Measurements from ENCODE around the gene LRRC74A.

Gene LRRC74A

DNA sequence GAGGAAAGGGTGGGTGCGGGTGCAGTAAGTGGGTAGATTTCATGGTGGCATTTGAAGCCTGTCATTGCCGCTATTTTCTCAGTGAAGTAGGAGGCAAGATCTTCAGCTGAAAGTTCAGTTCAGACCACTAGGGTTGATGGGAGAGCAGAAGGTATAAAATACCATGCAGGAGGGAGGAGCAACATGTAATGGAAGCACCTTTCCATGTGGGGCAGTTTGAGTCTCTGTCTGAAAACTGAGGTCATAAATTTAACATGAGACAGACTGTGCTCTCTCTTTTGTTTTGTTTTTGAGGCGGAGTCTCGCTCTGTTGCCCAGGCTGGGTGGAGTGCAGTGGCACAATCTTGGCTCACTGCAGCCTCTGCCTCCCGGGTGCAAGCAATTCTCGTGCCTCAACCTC lies 22.7 kb downstream of the LRRC74A start:
- Histone ChIP-seq H3F3A (ENCODE audit: control insufficient read depth, insufficient read depth) (no peaks in the 10 kb centered on the region), H3K9me3 (ENCODE audit: control insufficient read depth, insufficient read depth, low read length) (no peaks in the 10 kb centered on the region), H3K36me3 (ENCODE audit: control insufficient read depth, low read length) (no peaks in the 10 kb centered on the region), H3K27ac (ENCODE audit: low read depth, low read length) (no peak overlapping the region), H3K4me3 (ENCODE audit: low read length) (no peak overlapping the region), H3K79me2 (ENCODE audit: control insufficient read depth, low read length) (no peaks in the 10 kb centered on the region), H3K27me3 (ENCODE audit: control insufficient read depth, low read length) (0 out of 2 replicates have a peak, but pooled peaks cover 3% of the 10 kb centered on the region), H3K4me1 (ENCODE audit: control insufficient read depth, low read length) (peaks cover 27% of the 10 kb centered on the region), H3K4me2 (ENCODE audit: low read length) (no peak overlapping the region), H3K9me2 (replicated peaks; ENCODE audit: control insufficient read depth, low read length) (no peaks in the 10 kb centered on the region), H4K20me1 (ENCODE audit: control insufficient read depth, insufficient read depth, low read depth, low read length) (no peaks in the 10 kb centered on the region)
- TF ChIP-seq, protein P1, sequence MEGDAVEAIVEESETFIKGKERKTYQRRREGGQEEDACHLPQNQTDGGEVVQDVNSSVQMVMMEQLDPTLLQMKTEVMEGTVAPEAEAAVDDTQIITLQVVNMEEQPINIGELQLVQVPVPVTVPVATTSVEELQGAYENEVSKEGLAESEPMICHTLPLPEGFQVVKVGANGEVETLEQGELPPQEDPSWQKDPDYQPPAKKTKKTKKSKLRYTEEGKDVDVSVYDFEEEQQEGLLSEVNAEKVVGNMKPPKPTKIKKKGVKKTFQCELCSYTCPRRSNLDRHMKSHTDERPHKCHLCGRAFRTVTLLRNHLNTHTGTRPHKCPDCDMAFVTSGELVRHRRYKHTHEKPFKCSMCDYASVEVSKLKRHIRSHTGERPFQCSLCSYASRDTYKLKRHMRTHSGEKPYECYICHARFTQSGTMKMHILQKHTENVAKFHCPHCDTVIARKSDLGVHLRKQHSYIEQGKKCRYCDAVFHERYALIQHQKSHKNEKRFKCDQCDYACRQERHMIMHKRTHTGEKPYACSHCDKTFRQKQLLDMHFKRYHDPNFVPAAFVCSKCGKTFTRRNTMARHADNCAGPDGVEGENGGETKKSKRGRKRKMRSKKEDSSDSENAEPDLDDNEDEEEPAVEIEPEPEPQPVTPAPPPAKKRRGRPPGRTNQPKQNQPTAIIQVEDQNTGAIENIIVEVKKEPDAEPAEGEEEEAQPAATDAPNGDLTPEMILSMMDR (IDR thresholded peaks at IDR 0.05; ENCODE audit: low read depth, low read length, poor library complexity, severe bottlenecking), result no peak
- TF ChIP-seq EZH2phosphoT487 (IDR thresholded peaks at IDR 0.05; ENCODE audit: borderline replicate concordance, low read length), result no peak

- Histone ChIP-seq H3K27me3 (ENCODE audit: control insufficient read depth, low read length) (peaks cover 13% of the 10 kb centered on the region), H3K36me3 (ENCODE audit: control insufficient read depth, low read length) (no peaks in the 10 kb centered on the region)
These were observed 28.9 kb downstream of the LRRC74A start for GRCh38 chr14:76855066-76855465.

GRCh38 chr14:76856769-76857168 lies 30.6 kb downstream of the LRRC74A start:
- H3K9me3 ChIP-seq (ENCODE audit: control insufficient read depth, insufficient read depth, low read length), result no peaks in the 10 kb centered on the region
- H3K27me3 ChIP-seq (ENCODE audit: control insufficient read depth, low read length), result peaks cover 18% of the 10 kb centered on the region
- TF ChIP-seq, protein P1 (IDR thresholded peaks at IDR 0.05; ENCODE audit: low read depth, low read length, poor library complexity, severe bottlenecking), result no peak
- TF ChIP-seq EZH2phosphoT487 (IDR thresholded peaks at IDR 0.05; ENCODE audit: borderline replicate concordance, low read length), result no peak
- H4K20me1 ChIP-seq (ENCODE audit: control insufficient read depth, insufficient read depth, low read depth, low read length), result no peaks in the 10 kb centered on the region
- no peaks in the 10 kb centered on the region for H3K36me3 ChIP-seq (ENCODE audit: control insufficient read depth, low read length)
- no peak overlapping the region for H3K4me2 ChIP-seq (ENCODE audit: low read length)
- H3K9me2 ChIP-seq (replicated peaks; ENCODE audit: control insufficient read depth, low read length), result no peaks in the 10 kb centered on the region
- no peak overlapping the region for H3K4me3 ChIP-seq (ENCODE audit: low read length)
- H3K79me2 ChIP-seq (ENCODE audit: control insufficient read depth, low read length), result no peaks in the 10 kb centered on the region
- H3K27ac ChIP-seq (ENCODE audit: low read depth, low read length), result no peak overlapping the region
- H3K4me1 ChIP-seq (ENCODE audit: control insufficient read depth, low read length), result no peaks in the 10 kb centered on the region
- no peaks in the 10 kb centered on the region for H3F3A ChIP-seq (ENCODE audit: control insufficient read depth, insufficient read depth)

More at GRCh38 chr14:76855066-76855465, 28.9 kb downstream of the LRRC74A start:
- H3K4me2 ChIP-seq (ENCODE audit: low read length), result no peak overlapping the region
- no peaks in the 10 kb centered on the region for H3F3A ChIP-seq (ENCODE audit: control insufficient read depth, insufficient read depth)
- H3K4me3 ChIP-seq (ENCODE audit: low read length), result no peak overlapping the region
- H3K9me3 ChIP-seq (ENCODE audit: control insufficient read depth, insufficient read depth, low read length), result no peaks in the 10 kb centered on the region
- no peaks in the 10 kb centered on the region for H3K79me2 ChIP-seq (ENCODE audit: control insufficient read depth, low read length)
- H3K4me1 ChIP-seq (ENCODE audit: control insufficient read depth, low read length), result no peaks in the 10 kb centered on the region
- no peak for TF ChIP-seq EZH2phosphoT487 (IDR thresholded peaks at IDR 0.05; ENCODE audit: borderline replicate concordance, low read length)
- TF ChIP-seq, protein P1 (IDR thresholded peaks at IDR 0.05; ENCODE audit: low read depth, low read length, poor library complexity, severe bottlenecking), result no peak
- no peaks in the 10 kb centered on the region for H3K9me2 ChIP-seq (replicated peaks; ENCODE audit: control insufficient read depth, low read length)
- H3K27ac ChIP-seq (ENCODE audit: low read depth, low read length), result no peak overlapping the region
- H4K20me1 ChIP-seq (ENCODE audit: control insufficient read depth, insufficient read depth, low read depth, low read length), result no peaks in the 10 kb centered on the region

Measured in DOHH2 (cell line).